ENCODE results near the gene HDDC3. TPM values are rescaled to one million over a fixed set of nuclear protein-coding genes. Genes with fewer than 3 reads are reported as not detected.
A peak's percentile ranks its signal among the peaks of the same experiment; 100 is the strongest.

The HDDC3 gene
- polyA plus RNA-seq, 1 of the 3 experiments (the other 2 are of a cell fraction) = 25.8 TPM

DNA sequence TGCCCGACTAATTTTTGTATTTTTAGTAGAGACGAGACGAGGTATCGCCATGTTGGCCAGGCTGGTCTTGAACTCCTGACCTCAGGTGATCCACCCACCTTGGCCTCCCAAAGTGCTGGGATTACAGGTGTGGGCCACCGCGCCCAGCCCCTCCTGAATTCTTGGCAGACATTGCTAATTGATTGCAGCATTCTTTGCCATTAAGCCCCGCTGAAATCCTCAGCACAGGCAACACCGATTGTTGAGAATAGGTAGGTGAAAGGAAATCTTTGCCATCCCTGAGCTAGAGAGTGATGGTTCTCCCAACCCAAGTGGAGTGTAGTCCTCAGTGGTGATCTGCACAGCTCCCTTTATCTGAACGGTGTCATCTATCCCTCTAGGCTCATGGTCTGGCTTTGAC, 27.6 kb downstream of the HDDC3 start:
- TF ChIP-seq SIN3A (IDR thresholded peaks at IDR 0.05; ENCODE audit: borderline replicate concordance, low read depth, low read length) (no peak), RAD21 (IDR thresholded peaks at IDR 0.05; ENCODE audit: low read length) (no peak), POLR2AphosphoS5 (IDR thresholded peaks at IDR 0.05; ENCODE audit: low read depth, low read length) (no peak), GABPA (IDR thresholded peaks at IDR 0.05; ENCODE audit: low read depth) (no peak)
- TF ChIP-seq, protein P1, sequence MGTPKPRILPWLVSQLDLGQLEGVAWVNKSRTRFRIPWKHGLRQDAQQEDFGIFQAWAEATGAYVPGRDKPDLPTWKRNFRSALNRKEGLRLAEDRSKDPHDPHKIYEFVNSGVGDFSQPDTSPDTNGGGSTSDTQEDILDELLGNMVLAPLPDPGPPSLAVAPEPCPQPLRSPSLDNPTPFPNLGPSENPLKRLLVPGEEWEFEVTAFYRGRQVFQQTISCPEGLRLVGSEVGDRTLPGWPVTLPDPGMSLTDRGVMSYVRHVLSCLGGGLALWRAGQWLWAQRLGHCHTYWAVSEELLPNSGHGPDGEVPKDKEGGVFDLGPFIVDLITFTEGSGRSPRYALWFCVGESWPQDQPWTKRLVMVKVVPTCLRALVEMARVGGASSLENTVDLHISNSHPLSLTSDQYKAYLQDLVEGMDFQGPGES (IDR thresholded peaks at IDR 0.05; ENCODE audit: low read depth, low read length) = no peak
- TF ChIP-seq, protein P2, sequence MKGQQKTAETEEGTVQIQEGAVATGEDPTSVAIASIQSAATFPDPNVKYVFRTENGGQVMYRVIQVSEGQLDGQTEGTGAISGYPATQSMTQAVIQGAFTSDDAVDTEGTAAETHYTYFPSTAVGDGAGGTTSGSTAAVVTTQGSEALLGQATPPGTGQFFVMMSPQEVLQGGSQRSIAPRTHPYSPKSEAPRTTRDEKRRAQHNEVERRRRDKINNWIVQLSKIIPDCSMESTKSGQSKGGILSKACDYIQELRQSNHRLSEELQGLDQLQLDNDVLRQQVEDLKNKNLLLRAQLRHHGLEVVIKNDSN (IDR thresholded peaks at IDR 0.05; ENCODE audit: borderline replicate concordance, low read depth) = no peak
- TF ChIP-seq, protein P3, sequence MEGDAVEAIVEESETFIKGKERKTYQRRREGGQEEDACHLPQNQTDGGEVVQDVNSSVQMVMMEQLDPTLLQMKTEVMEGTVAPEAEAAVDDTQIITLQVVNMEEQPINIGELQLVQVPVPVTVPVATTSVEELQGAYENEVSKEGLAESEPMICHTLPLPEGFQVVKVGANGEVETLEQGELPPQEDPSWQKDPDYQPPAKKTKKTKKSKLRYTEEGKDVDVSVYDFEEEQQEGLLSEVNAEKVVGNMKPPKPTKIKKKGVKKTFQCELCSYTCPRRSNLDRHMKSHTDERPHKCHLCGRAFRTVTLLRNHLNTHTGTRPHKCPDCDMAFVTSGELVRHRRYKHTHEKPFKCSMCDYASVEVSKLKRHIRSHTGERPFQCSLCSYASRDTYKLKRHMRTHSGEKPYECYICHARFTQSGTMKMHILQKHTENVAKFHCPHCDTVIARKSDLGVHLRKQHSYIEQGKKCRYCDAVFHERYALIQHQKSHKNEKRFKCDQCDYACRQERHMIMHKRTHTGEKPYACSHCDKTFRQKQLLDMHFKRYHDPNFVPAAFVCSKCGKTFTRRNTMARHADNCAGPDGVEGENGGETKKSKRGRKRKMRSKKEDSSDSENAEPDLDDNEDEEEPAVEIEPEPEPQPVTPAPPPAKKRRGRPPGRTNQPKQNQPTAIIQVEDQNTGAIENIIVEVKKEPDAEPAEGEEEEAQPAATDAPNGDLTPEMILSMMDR (IDR thresholded peaks at IDR 0.05) = no peak
- TF ChIP-seq, protein P4, sequence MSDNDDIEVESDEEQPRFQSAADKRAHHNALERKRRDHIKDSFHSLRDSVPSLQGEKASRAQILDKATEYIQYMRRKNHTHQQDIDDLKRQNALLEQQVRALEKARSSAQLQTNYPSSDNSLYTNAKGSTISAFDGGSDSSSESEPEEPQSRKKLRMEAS (IDR thresholded peaks at IDR 0.05; ENCODE audit: low read depth) = no peak
- DNase-seq = no peak
- H3K27ac ChIP-seq (ENCODE audit: low read depth in 2 of 2, low read length in 1 of 2) = no peak overlapping the region
- CTCF ChIA-PET = interaction anchor here (0.9 to 7.5 kb wide), 5 partner anchors 19 to 257 kb away, joined by 3 to 121 read pairs (median 5); partner anchors contain the start of genes HDDC3 and UNC45A
- no peaks in the 10 kb centered on the region for H3K27me3 ChIP-seq (ENCODE audit: insufficient read depth)
- H3K9me2 ChIP-seq = no peaks in the 10 kb centered on the region
- no peaks in the 10 kb centered on the region for H3K79me2 ChIP-seq (ENCODE audit: insufficient read depth)
- H3K9ac ChIP-seq = no peak overlapping the region
- 100% methylated on average over 9 of the region's 9 CpGs for WGBS (ENCODE audit: low lambda C conversion rate)
- no peak overlapping the region for H3K4me3 ChIP-seq (ENCODE audit: low read depth in 2 of 2, low read length in 1 of 2)
- H3F3A ChIP-seq (replicated peaks; ENCODE audit: insufficient read depth) = peaks cover 10% of the 10 kb centered on the region
- H3K9me3 ChIP-seq = no peaks in the 10 kb centered on the region
- peaks cover 3 to 11% of the 10 kb centered on the region in 2 experiments; a peak in 2 of 4 replicates for H3K4me1 ChIP-seq (ENCODE audit: control insufficient read depth in 1 of 2, insufficient read depth in 2 of 2, low read depth in 1 of 2, low read length in 1 of 2)
- H3K4me2 ChIP-seq = no peak overlapping the region
- peaks cover 0 to 29% of the 10 kb centered on the region in 2 experiments for H3K36me3 ChIP-seq (replicated peaks in 1 of 2; ENCODE audit: control insufficient read depth in 1 of 2, insufficient read depth in 2 of 2, low read length in 1 of 2)
- H4K20me1 ChIP-seq (ENCODE audit: insufficient read depth) = no peaks in the 10 kb centered on the region
- no peak overlapping the region for H2AFZ ChIP-seq (ENCODE audit: low read depth)
- POLR2A ChIA-PET = no interaction called here

DNA sequence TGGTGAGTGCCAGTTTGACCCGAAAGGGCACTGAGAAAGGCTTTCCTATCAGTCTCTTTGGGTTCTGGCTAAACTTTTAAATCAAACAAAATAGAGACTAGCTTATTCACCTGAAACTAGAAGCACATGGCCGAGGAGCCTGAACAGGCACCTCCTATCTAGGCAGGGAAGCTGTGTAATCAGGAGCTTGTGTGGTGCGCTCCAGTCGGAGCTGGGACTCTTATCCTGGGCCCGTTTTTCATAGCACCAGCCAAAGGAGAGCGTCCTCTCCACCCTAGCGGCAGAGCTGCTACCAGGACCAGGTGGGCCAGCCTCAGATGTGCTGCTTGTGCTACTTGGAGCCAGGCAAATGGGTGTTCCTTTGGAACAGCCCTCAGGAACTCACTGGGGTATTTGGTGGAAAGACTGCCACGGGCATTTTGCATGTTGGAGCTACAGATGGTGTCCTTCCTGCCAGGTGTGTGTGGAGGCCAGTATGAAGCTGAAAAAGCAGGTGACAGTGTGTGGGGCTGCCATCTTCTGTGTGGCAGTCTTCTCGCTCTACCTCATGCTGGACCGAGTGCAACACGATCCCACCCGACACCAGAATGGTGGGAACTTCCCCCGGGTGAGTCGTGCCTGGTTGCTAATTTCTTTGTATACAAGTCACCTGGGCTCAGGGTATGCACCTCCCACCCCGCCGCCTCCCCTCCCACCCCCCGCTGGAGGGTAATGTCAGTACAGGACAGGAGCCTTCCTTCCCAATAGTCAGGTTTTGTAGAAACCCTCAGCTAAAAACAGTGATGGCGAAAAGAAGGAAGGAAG, 28.4 kb downstream of the HDDC3 start:
- no peak for DNase-seq
- TF ChIP-seq TCF12 (IDR thresholded peaks at IDR 0.05) (no peak), MXI1 (IDR thresholded peaks at IDR 0.05; ENCODE audit: low read depth, low read length) (peak; percentile 25; the same call in 1 of the 2 replicates)
- Histone ChIP-seq H3K9me3 (no peaks in the 10 kb centered on the region), H3K4me1 (ENCODE audit: control insufficient read depth in 1 of 2, insufficient read depth in 2 of 2, low read depth in 1 of 2, low read length in 1 of 2) (peaks cover 3 to 11% of the 10 kb centered on the region in 2 experiments; a peak in 2 of 4 replicates), H3K27me3 (ENCODE audit: insufficient read depth) (no peaks in the 10 kb centered on the region), H3K36me3 (replicated peaks in 1 of 2; ENCODE audit: control insufficient read depth in 1 of 2, insufficient read depth in 2 of 2, low read length in 1 of 2) (peaks cover 0 to 29% of the 10 kb centered on the region in 2 experiments), H3K79me2 (ENCODE audit: insufficient read depth) (no peaks in the 10 kb centered on the region), H3K4me2 (peak overlapping the region; percentile 94), H3K9ac (peak overlapping the region; percentile 56; the same call in 1 of the 2 replicates), H3K4me3 (ENCODE audit: low read depth in 2 of 2, low read length in 1 of 2) (peak overlapping the region; percentile 68 to 71), H3F3A (replicated peaks; ENCODE audit: insufficient read depth) (peaks cover 10% of the 10 kb centered on the region), H4K20me1 (ENCODE audit: insufficient read depth) (no peaks in the 10 kb centered on the region), H2AFZ (ENCODE audit: low read depth) (no peak overlapping the region), H3K9me2 (no peaks in the 10 kb centered on the region), H3K27ac (ENCODE audit: low read depth in 2 of 2, low read length in 1 of 2) (no peak overlapping the region)
- ChIA-PET CTCF (interaction anchor here (1.4 to 7.5 kb wide), 7 partner anchors 9 to 256 kb away, joined by 4 to 121 read pairs (median 6); partner anchors contain the start of genes HDDC3 and UNC45A), POLR2A (interaction anchor here (1.1 kb wide), 1 partner anchor 31 kb away, joined by 6 read pairs; the partner anchor contains the start of gene UNC45A)
- WGBS (ENCODE audit: low lambda C conversion rate) = 89% methylated on average over 17 of the region's 18 CpGs

Data from SK-N-SH (cell line).